ENCODE results near the gene DYNC1H1.

DYNC1H1 gene

GRCh38 chr14:101964297-101965180 lies at the start of gene DYNC1H1:
TSS of gene DYNC1H1 (plus strand) at chr14:101964573. CDS start at chr14:101964692, 119 bp downstream.
- DNase-seq: peak; percentile 88

- no peak for DNase-seq
Measured at GRCh38 chr14:101915871-101916815, 48.2 kb upstream of the DYNC1H1 start.

- no peak for DNase-seq
Measured at GRCh38 chr14:101916816-101917412, 47.5 kb upstream of the DYNC1H1 start.

- DNase-seq: no peak
Measured at GRCh38 chr14:101917413-101918017, 46.9 kb upstream of the DYNC1H1 start.

- no peak for DNase-seq
Measured at GRCh38 chr14:101918065-101918989, 46.0 kb upstream of the DYNC1H1 start.

GRCh38 chr14:101920271-101920670 lies 44.1 kb upstream of the DYNC1H1 start:
- no peak for DNase-seq

GRCh38 chr14:101922866-101923265 lies 41.5 kb upstream of the DYNC1H1 start:
- no peak for DNase-seq

GRCh38 chr14:101925152-101925551 lies 39.2 kb upstream of the DYNC1H1 start:
- no peak for DNase-seq

- no peak for DNase-seq
Measured at GRCh38 chr14:101926085-101926484, 38.3 kb upstream of the DYNC1H1 start.

GRCh38 chr14:101926620-101927019 lies 37.8 kb upstream of the DYNC1H1 start:
- DNase-seq: no peak

- DNase-seq: no peak
Measured at GRCh38 chr14:101927859-101928258, 36.5 kb upstream of the DYNC1H1 start.

GRCh38 chr14:101928415-101928841 lies 35.9 kb upstream of the DYNC1H1 start:
- DNase-seq: no peak

- no peak for DNase-seq
Measured at GRCh38 chr14:101929096-101929495, 35.3 kb upstream of the DYNC1H1 start.

GRCh38 chr14:101929946-101930345 lies 34.4 kb upstream of the DYNC1H1 start:
- no peak for DNase-seq

- no peak for DNase-seq
Measured at GRCh38 chr14:101932673-101933072, 31.7 kb upstream of the DYNC1H1 start.

GRCh38 chr14:101933209-101933608 lies 31.2 kb upstream of the DYNC1H1 start:
- DNase-seq: no peak

GRCh38 chr14:101934601-101935150 lies 29.7 kb upstream of the DYNC1H1 start:
- DNase-seq: no peak

- DNase-seq: no peak
Measured at GRCh38 chr14:101937926-101938767, 26.2 kb upstream of the DYNC1H1 start.

- DNase-seq: no peak
Measured at GRCh38 chr14:101939646-101940170, 24.7 kb upstream of the DYNC1H1 start.

GRCh38 chr14:101944451-101944850 lies 19.9 kb upstream of the DYNC1H1 start:
- no peak for DNase-seq

Data from CD4-positive, alpha-beta T cell treated with Interleukin-17A for 1 hour (primary cell).